Ishikawa (cell line): ENCODE measurements around the gene ZNF492.

Experiments used
- CEBPB ChIP-seq: IDR thresholded peaks from 2 replicates; pipeline ENCODE4 v1.6.1; 2012
- FOXM1 ChIP-seq: IDR thresholded peaks from 2 replicates; pipeline ENCODE4 v1.6.1; 2012; ENCODE audit warnings: low read depth, borderline replicate concordance
- RAD21 ChIP-seq: IDR thresholded peaks from 2 replicates; pipeline ENCODE4 v1.6.1; 2012; ENCODE audit warnings: low read depth
- REST ChIP-seq: IDR thresholded peaks from 2 replicates; pipeline ENCODE4 v1.6.1; 2012; ENCODE audit warnings: low read depth, mild to moderate bottlenecking

- TF ChIP-seq CEBPB, result no peak
- TF ChIP-seq RAD21, result no peak
- no peak for TF ChIP-seq FOXM1
- TF ChIP-seq REST, result no peak
Observed at GRCh38 chr19:22595422-22595821, 38.7 kb upstream of the ZNF492 start.
